Mammary epithelial cell (primary cell): ENCODE measurements around the gene GDPD4.

Experiments
- CTCF ChIP-seq, 2 donors: IDR thresholded peaks in 1 of 2; conservative IDR thresholded peaks in 1 of 2; 2 replicates each; pipeline ENCODE4 v1.5.1; 2011 to 2012; ENCODE audit warnings: inconsistent platforms in 2 of 2, low read length in 2 of 2, mild to moderate bottlenecking in 2 of 2, control low read depth in 1 of 2, low read depth in 1 of 2; ENCODE audit not compliant: insufficient read depth in 1 of 2; ENCODE audit errors: extremely low read depth in 1 of 2
- EZH2 ChIP-seq: IDR thresholded peaks from 2 replicates; pipeline ENCODE4 v1.6.1; 2012; ENCODE audit warnings: low read length, inconsistent platforms, borderline replicate concordance

DNA sequence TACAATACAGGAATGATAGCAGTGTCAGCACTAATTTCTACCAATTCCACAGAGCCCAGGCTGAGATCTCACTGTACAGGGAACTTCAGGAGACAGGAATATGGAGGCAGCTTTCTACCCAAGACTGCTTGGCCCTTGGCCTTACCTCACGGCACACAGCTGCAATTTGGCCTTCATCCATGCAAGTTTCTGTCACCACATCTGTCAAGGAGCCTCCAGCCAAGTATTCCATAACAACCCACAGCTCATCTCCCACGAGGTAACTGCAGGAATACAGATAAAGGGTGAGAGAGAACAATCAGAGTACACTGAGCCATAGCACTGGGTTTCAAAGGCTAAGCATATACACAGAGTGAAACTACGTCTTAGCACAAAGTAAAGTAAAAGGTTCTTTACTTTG is 39.0 kb upstream of the GDPD4 start:
- no peak for TF ChIP-seq CTCF (conservative IDR thresholded peaks at IDR 0.05 in 1 of 2, IDR thresholded peaks at IDR 0.05 in 1 of 2; ENCODE audit: extremely low read depth in 1 of 2, insufficient read depth in 1 of 2, low read depth in 1 of 2, low read length in 2 of 2)
- TF ChIP-seq EZH2, result no peak
